Type B pancreatic cell (in vitro differentiated cells): ENCODE data around the gene GRHPR. TPM values are rescaled to one million over a fixed set of nuclear protein-coding genes. Genes with fewer than 3 reads are reported as not detected.
A peak's percentile ranks its signal among the peaks of the same experiment; 100 is the strongest.

Experiments used
- DNase-seq: peaks from one replicate; pipeline ENCODE4 v3.0.0; 2021; ENCODE audit warnings: mixed read lengths; ENCODE audit not compliant: unreplicated experiment; ENCODE audit errors: extremely low spot score
- H3K27ac Mint-ChIP-seq: 2 replicates; pipeline ENCODE4 v1.8.0; 2021; ENCODE audit warnings: mild to moderate bottlenecking, mixed read lengths
- H3K27me3 Mint-ChIP-seq: 2 replicates; pipeline ENCODE4 v1.8.0; 2021; ENCODE audit warnings: mixed read lengths
- H3K36me3 Mint-ChIP-seq: 2 replicates; pipeline ENCODE4 v1.8.0; 2021; ENCODE audit warnings: mixed read lengths
- H3K4me1 Mint-ChIP-seq: one replicate; pipeline ENCODE4 v1.8.0; 2021; ENCODE audit warnings: mixed read lengths; ENCODE audit not compliant: unreplicated experiment
- H3K4me3 Mint-ChIP-seq: 2 replicates; pipeline ENCODE4 v1.8.0; 2021; ENCODE audit warnings: mild to moderate bottlenecking, mixed read lengths
- H3K9me3 Mint-ChIP-seq: 2 replicates; pipeline ENCODE4 v1.8.0; 2021; ENCODE audit warnings: mixed read lengths
- CTCF ChIP-seq: fragments of 200-600 bp; sonication (generic); conservative IDR thresholded peaks from 2 replicates; pipeline ENCODE4 v1.5.0; 2021; ENCODE audit warnings: antibody characterized with exemption, mild to moderate bottlenecking
- total RNA-seq: library from RNA; stranded (reverse); gene quantifications from 2 replicates; pipeline ENCODE4 v1.2.1, GENCODE V29; 2021; ENCODE audit warnings: low replicate concordance

The GRHPR gene
- total RNA-seq, 1 donor from 2014 or later: 109 TPM

GRCh38 chr9:37413311-37413710 is 9.2 kb upstream of the GRHPR start:
- TF ChIP-seq CTCF: no peak
- DNase-seq: no peak
- H3K4me1 Mint-ChIP-seq: peaks cover 13% of the 10 kb centered on the region
- H3K27me3 Mint-ChIP-seq: no peaks in the 10 kb centered on the region
- H3K27ac Mint-ChIP-seq: no peak overlapping the region
- H3K36me3 Mint-ChIP-seq: no peaks in the 10 kb centered on the region
- no peak overlapping the region for H3K4me3 Mint-ChIP-seq
- H3K9me3 Mint-ChIP-seq: no peaks in the 10 kb centered on the region

- Mint-ChIP-seq H3K4me1 (peaks cover 13% of the 10 kb centered on the region), H3K36me3 (no peaks in the 10 kb centered on the region), H3K27ac (peak overlapping the region; percentile 71), H3K27me3 (no peaks in the 10 kb centered on the region), H3K4me3 (no peak overlapping the region), H3K9me3 (no peaks in the 10 kb centered on the region)
- no peak for DNase-seq
- TF ChIP-seq CTCF: no peak
These were observed 8.0 kb upstream of the GRHPR start for GRCh38 chr9:37414503-37414943.

GRCh38 chr9:37415011-37415719 is 7.3 kb upstream of the GRHPR start:
- H3K4me3 Mint-ChIP-seq: peak overlapping the region; percentile 44
- H3K27ac Mint-ChIP-seq: peak overlapping the region; percentile 71
- peak; percentile 92 for TF ChIP-seq CTCF
- H3K36me3 Mint-ChIP-seq: no peaks in the 10 kb centered on the region
- peak; percentile 81 for DNase-seq
- no peaks in the 10 kb centered on the region for H3K9me3 Mint-ChIP-seq
- no peaks in the 10 kb centered on the region for H3K27me3 Mint-ChIP-seq
- peaks cover 13% of the 10 kb centered on the region for H3K4me1 Mint-ChIP-seq

GRCh38 chr9:37417252-37417803 is 5.2 kb upstream of the GRHPR start:
- H3K4me1 Mint-ChIP-seq: peaks cover 16% of the 10 kb centered on the region
- TF ChIP-seq CTCF: no peak
- no peak overlapping the region for H3K4me3 Mint-ChIP-seq
- no peak for DNase-seq
- no peaks in the 10 kb centered on the region for H3K9me3 Mint-ChIP-seq
- H3K36me3 Mint-ChIP-seq: no peaks in the 10 kb centered on the region
- no peaks in the 10 kb centered on the region for H3K27me3 Mint-ChIP-seq
- peak overlapping the region; percentile 48 for H3K27ac Mint-ChIP-seq

- H3K27ac Mint-ChIP-seq: peak overlapping the region; percentile 48
- H3K27me3 Mint-ChIP-seq: no peaks in the 10 kb centered on the region
- no peak overlapping the region for H3K4me3 Mint-ChIP-seq
- H3K9me3 Mint-ChIP-seq: no peaks in the 10 kb centered on the region
- no peaks in the 10 kb centered on the region for H3K36me3 Mint-ChIP-seq
- no peak for DNase-seq
- no peak for TF ChIP-seq CTCF
- H3K4me1 Mint-ChIP-seq: peaks cover 16% of the 10 kb centered on the region
These were observed 4.5 kb upstream of the GRHPR start for GRCh38 chr9:37417857-37418618.
